ENCODE measurements around the gene AHRR.

The AHRR gene

DNA sequence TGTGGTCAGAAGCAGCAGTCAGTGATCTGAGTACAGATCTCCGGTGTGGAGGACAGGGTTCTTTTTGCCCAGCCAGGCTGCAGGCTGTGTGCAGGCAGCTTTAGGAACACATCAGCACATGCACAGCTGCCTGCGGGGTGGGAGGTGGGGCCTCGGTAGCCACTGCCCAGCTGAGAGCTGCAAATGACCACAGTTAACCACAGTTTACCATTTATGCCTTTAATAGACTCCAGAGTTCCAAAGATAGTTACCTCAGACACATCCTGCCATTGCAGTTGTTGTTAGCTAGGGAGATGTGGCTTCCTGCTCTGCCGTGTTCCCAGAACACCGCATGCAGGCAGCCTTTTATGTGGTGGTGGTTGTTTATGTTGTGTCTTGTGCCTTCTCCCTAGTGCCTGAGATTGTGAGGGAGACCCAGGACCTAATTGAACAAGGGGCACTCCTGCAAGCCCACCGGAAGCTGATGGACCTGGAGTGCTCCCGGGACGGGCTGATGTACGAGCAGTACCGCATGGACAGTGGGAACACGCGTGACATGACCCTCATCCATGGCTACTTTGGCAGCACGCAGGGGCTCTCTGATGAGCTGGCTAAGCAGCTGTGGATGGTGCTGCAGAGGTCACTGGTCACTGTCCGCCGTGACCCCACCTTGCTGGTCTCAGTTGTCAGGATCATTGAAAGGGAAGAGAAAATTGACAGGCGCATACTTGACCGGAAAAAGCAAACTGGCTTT, 131.6 kb downstream of the AHRR start:
- no peak for DNase-seq
- in situ Hi-C loops (cut with HindIII; ENCODE audit: low pct_ligation_motif_present, low pct_unique_long_range_greater_than_20kb, low sequenced_read_pairs): no loop called here

GRCh38 chr5:453725-454481, 132.4 kb downstream of the AHRR start:
- no peak for DNase-seq
- in situ Hi-C loops (cut with HindIII; ENCODE audit: low pct_ligation_motif_present, low pct_unique_long_range_greater_than_20kb, low sequenced_read_pairs): no loop called here

GRCh38 chr5:454936-455335, 133.4 kb downstream of the AHRR start:
- in situ Hi-C loops (cut with HindIII; ENCODE audit: low pct_ligation_motif_present, low pct_unique_long_range_greater_than_20kb, low sequenced_read_pairs): no loop called here
- no peak for DNase-seq

DNA sequence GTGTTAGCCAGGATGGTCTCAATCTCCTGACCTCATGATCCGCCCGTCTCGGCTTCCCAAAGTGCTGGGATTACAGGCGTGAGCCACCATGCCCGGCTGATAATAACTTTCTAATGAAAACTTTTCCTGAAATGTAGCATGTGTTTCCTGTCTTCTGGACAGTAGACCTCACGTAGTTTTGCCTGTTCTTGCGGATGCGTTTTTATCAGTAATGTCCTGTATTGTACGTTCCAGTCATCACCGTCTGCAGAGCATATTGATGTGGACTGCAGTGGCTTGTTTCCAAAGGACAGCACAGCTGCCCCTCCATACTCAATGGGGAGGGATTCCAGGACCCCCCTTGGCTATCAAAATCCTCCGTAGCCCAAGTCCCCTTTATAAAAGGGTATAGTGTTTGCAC, 134.3 kb downstream of the AHRR start:
- DNase-seq: no peak
- in situ Hi-C loops (cut with HindIII; ENCODE audit: low pct_ligation_motif_present, low pct_unique_long_range_greater_than_20kb, low sequenced_read_pairs): no loop called here

- no peak for DNase-seq
Observed at GRCh38 chr5:456351-457194, 135.1 kb downstream of the AHRR start.

GRCh38 chr5:457195-457961, 135.9 kb downstream of the AHRR start:
- in situ Hi-C loops (cut with HindIII; ENCODE audit: low pct_ligation_motif_present, low pct_unique_long_range_greater_than_20kb, low sequenced_read_pairs): no loop called here
- DNase-seq: no peak

More at GRCh38 chr5:456351-457194, 135.1 kb downstream of the AHRR start:
- in situ Hi-C loops (cut with HindIII; ENCODE audit: low pct_ligation_motif_present, low pct_unique_long_range_greater_than_20kb, low sequenced_read_pairs): no loop called here

- in situ Hi-C loops (cut with HindIII; ENCODE audit: low pct_ligation_motif_present, low pct_unique_long_range_greater_than_20kb, low sequenced_read_pairs): no loop called here
- DNase-seq: no peak
Observed at GRCh38 chr5:458547-459353, 137.2 kb downstream of the AHRR start.

DNA sequence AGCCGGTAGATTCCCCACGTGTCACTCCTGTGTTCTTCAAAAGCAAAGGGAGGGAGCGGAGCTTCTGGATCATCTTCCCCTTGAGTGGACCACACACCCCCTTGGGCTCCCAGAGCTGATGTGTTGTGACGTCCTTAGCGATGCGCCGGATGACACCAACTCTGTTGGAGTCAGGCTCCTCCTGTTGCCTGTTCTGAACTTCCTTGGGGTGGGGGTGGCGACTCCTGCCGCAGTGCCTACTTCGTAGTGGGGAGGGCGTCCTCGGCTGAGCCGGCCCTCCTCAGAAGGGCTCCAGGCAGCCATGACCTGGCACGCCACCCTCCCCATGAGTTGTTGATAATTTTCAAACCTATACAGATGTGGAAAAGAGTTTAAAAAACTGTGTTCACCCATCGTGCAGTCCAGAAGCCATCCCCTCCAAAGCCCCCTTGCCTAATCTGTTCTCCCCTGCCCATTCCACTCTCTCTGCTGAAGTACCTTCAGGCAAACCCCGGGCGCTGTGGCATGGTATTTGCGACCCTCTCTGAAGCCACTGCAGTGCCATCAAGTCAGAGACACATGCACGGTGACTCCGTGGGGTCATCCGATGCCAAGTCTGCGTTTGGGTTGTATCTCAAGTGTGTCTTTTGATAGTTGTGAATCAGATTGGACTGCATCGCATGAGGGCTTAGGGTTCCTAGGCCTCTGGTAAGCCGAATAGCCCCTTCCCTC, 138.2 kb downstream of the AHRR start:
- in situ Hi-C loops (cut with HindIII; ENCODE audit: low pct_ligation_motif_present, low pct_unique_long_range_greater_than_20kb, low sequenced_read_pairs): no loop called here
- no peak for DNase-seq

- in situ Hi-C loops (cut with HindIII; ENCODE audit: low pct_ligation_motif_present, low pct_unique_long_range_greater_than_20kb, low sequenced_read_pairs): no loop called here
- DNase-seq: no peak
Observed at GRCh38 chr5:460273-460625, 138.7 kb downstream of the AHRR start.

DNA sequence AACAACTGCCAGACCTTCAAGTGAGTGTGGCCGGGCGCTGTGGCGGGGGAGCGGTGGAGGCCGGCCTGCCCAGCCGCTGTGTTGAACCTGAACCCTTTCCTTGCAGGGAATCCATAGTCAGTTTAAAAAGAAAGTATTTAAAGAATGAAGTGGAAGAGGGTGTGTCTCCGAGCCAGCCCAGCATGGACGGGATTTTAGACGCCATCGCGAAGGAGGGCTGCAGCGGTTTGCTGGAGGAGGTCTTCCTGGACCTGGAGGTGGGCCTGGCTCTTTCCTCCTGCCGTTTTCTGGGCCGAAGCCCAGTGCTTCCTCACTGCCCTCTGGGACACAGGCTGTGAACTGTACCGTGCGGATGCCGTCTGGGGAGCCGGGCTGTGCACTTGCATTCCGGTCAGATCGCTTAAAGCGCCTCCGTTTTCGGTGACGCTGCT, 140.6 kb downstream of the AHRR start:
- in situ Hi-C loops (cut with HindIII; ENCODE audit: low pct_ligation_motif_present, low pct_unique_long_range_greater_than_20kb, low sequenced_read_pairs): no loop called here
- DNase-seq: no peak

GRCh38 chr5:463301-463700, 141.8 kb downstream of the AHRR start:
- in situ Hi-C loops (cut with HindIII; ENCODE audit: low pct_ligation_motif_present, low pct_unique_long_range_greater_than_20kb, low sequenced_read_pairs): no loop called here
- no peak for DNase-seq

- in situ Hi-C loops (cut with HindIII; ENCODE audit: low pct_ligation_motif_present, low pct_unique_long_range_greater_than_20kb, low sequenced_read_pairs): no loop called here
- no peak for DNase-seq
Observed at GRCh38 chr5:463952-464351, 142.4 kb downstream of the AHRR start.

GRCh38 chr5:464446-464842, 142.9 kb downstream of the AHRR start:
- DNase-seq: no peak
- in situ Hi-C loops (cut with HindIII; ENCODE audit: low pct_ligation_motif_present, low pct_unique_long_range_greater_than_20kb, low sequenced_read_pairs): no loop called here

DNA sequence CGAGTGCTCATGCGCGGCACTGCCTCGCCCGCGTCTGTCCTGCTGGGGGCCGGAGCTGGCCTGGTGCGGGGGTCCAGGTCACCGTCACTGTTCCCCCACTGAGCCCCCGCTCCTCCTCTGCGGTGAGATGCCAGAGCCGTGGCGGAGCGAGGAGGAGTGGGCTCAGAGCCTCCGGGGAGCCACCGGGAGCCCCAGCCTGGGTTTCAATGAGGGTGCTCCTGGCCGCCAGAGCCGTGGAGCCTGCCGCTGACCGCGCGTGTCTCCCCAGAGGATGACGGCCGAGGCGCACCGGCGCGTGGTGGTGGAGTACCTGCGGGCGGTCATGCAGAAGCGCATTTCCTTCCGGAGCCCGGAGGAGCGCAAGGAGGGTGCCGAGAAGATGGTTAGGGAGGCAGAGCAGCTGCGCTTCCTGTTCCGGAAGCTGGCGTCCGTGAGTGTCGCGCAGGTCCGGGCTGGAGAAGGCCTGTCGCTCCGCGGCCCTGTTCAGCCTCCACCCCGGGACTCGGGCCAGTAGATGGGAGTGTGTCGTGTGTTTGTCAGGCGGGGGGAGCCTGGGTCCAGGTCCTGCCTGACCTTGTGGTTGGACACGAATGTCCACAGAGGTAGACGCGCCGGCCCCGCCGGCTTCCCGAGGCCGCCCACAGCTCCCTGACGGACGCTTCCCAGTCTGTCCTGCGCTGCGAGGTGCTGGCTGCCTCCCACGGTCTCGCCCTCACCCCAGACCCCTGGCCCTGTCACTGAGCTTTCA, 143.5 kb downstream of the AHRR start:
- in situ Hi-C loops (cut with HindIII; ENCODE audit: low pct_ligation_motif_present, low pct_unique_long_range_greater_than_20kb, low sequenced_read_pairs): no loop called here
- DNase-seq: no peak

DNA sequence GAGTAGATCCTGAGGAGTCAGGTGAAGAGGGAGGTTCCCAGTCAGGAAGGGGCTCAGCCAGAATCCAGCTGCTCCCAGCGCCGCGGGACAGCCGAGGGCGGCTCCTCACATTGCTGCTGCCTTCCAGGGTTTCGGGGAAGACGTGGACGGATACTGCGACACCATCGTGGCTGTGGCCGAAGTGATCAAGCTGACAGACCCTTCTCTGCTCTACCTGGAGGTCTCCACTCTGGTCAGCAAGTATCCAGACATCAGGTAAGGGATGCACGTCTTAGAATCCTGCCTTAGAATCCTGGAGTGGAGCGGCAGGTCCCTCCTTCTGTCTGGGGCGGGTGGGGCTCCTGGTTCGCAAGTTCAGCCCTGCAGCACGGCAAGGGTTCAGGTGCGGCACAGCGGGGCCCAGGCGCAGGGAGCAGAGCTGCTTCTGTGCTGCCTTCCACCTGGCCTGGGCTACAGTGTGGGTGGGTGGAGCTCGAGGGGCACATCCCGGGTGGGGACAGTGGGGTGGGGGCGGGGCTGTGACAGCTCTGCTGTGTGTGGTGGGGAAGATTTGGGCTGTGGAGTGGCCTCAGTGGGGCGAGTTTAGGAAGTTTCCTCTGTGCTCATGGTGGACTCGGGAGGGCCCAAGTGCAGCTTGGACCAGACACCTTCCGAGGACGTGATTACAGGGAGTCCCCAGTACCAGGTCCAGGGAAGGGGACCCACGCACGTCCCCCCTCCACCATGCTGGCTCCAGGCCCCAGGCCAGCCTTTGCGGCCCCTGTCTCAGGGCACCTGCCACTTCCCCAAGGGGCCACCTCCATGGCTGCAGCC, 144.3 kb downstream of the AHRR start:
- in situ Hi-C loops (cut with HindIII; ENCODE audit: low pct_ligation_motif_present, low pct_unique_long_range_greater_than_20kb, low sequenced_read_pairs): no loop called here
- no peak for DNase-seq

All from ACHN (cell line).